Right lobe of liver (tissue), 6 donors: ENCODE data around the gene CRYL1. TPM values are rescaled to one million over a fixed set of nuclear protein-coding genes. Genes with fewer than 3 reads are reported as not detected.

Experiments
- ATAC-seq, 4 donors: fragments of 200-7000 bp; cut with Tn5 transposase; one replicate each; pipeline ENCODE4 v1.9.1; 2020; ENCODE audit warnings: mild to moderate bottlenecking in 4 of 4, moderate library complexity in 4 of 4
- DNase-seq, 3 donors: peaks; one replicate each; pipeline ENCODE4 v3.0.0-alpha.2; 2020
- H3K27ac ChIP-seq, 3 donors: fragments of 200-600 bp; one replicate each; pipeline ENCODE4 v1.8.0; 2022
- H3K27me3 ChIP-seq, 2 donors: fragments of 200-600 bp; one replicate each; pipeline ENCODE4 v1.8.0; 2022
- H3K36me3 ChIP-seq, 4 donors: fragments of 200-600 bp; sonication (generic) in 1 of 4; one replicate each; pipeline versions ENCODE4 v1.5.1 to v1.8.0; 2017 to 2022; ENCODE audit warnings: control low read depth in 1 of 4
- H3K4me1 ChIP-seq, 4 donors: fragments of 200-600 bp; sonication (generic) in 1 of 4; one replicate each; pipeline versions ENCODE4 v1.5.1 to v1.8.0; 2017 to 2022; ENCODE audit warnings: control low read depth in 1 of 4
- H3K4me3 ChIP-seq, 3 donors: fragments of 200-600 bp; one replicate each; pipeline ENCODE4 v1.8.0; 2022
- H3K9me3 ChIP-seq, 4 donors: fragments of 200-600 bp; sonication (generic) in 1 of 4; one replicate each; pipeline versions ENCODE4 v1.5.1 to v1.8.0; 2017 to 2022; ENCODE audit warnings: control low read depth in 1 of 4
- POLR2A ChIP-seq: fragments of 450-650 bp; IDR thresholded peaks from one replicate; pipeline ENCODE4 v1.6.1; 2017; ENCODE audit warnings: antibody characterized with exemption, mild to moderate bottlenecking
- WGBS: methylation state at CpG from one replicate; pipeline ENCODE4 v1.1.6; 2018; ENCODE audit warnings: low coverage, low lambda C conversion rate; ENCODE audit not compliant: insufficient coverage; ENCODE audit errors: missing lambda C conversion rate; 5-methylcytosine and 5-hydroxymethylcytosine counted together
- intact Hi-C, 2 donors: fragments of 100-400 bp; cut with DNase I; formaldehyde crosslinking; loops; one replicate each; pipeline versions ENCODE4 v1.11.2 to v1.14.1; 2022
- total RNA-seq, 6 experiments: library from RNA; depleted of rRNA in 2 of 6; stranded (reverse); fragments of >200 nt in 2 of 6; fragmentation: NEBNext Ultra II Directional in 3 of 6; extraction: Animal tissue kit (Norgen Biotek cat#: 25700) in 3 of 6; gene quantifications; one replicate each; pipeline versions ENCODE4 v1.1.0 to v1.2.4, GENCODE V29; 2016 to 2023
- TF ChIP-seq, protein P1 (sequence below), 4 donors: fragments of 200-600 bp in 3 of 4; fragments of 450-650 bp in 1 of 4; IDR thresholded peaks; one replicate each; pipeline versions ENCODE4 v1.5.1 to v1.8.0; 2016 to 2022; ENCODE audit warnings: antibody characterized with exemption in 4 of 4, mild to moderate bottlenecking in 2 of 4
- donor health status: DM: no; HTN: yes; CAD: no.
- donor health status: DM: no; HTN: no; CAD: no.
- donor health status: DM: no; HTN: no; CAD: no.
- donor health status: DM: no; HTN: yes; CAD: no.
- donor health status: DM: no; HTN: yes; CAD: no.

CRYL1 gene
- total RNA-seq, 6 experiments from 2014 or later, result 111 to 185 (median 151) TPM

DNA sequence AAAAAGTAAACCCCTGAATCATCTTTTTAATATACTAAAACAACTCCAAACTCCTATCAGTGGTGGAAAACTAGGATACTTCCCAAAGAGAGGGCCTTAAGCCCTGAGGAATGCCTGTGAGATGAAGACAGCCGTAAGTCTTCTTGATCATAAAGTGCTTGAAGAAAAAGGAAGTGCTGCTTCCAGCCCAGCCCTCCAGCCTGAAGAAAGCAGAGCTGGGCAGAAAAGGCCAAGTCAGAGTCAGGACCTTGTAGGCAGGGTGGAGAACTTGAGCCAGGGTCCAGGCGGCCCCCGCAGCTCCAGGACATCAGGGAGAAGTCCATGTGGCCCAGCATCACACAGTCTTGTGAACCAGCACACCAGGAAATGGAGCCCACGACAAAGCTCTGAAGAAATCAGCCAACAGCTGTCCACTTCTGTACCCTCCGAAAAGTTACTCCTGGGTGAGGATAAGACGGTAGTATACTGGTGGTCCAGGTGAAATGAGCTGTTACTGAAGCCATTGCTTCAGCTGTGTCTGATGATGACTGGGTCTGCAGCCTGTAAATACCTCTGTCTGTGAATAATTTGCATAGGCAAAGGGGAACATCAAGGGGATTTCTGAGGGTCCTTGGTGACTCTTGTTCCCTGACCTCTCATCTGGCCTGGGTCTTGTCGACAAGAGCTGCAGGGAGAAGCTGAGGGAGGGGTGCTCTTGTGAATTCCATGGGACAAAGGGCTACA, 18.7 kb upstream of the CRYL1 start:
- no peaks in the 10 kb centered on the region for H3K27me3 ChIP-seq
- H3K27ac ChIP-seq, result no peak overlapping the region
- 47% methylated on average over 5 of the region's 7 CpGs for WGBS
- H3K4me1 ChIP-seq, result peaks cover 0 to 24% (median 7%) of the 10 kb centered on the region in 4 donors
- peak in 1 of 3 donors; percentile 38 for DNase-seq
- H3K36me3 ChIP-seq, result no peaks in the 10 kb centered on the region
- intact Hi-C loops, result no loop called here
- peak in 2 of 4 donors; percentile 11 to 14 for ATAC-seq
- H3K4me3 ChIP-seq, result no peak overlapping the region
- TF ChIP-seq POLR2A, result no peak
- TF ChIP-seq, protein P1, sequence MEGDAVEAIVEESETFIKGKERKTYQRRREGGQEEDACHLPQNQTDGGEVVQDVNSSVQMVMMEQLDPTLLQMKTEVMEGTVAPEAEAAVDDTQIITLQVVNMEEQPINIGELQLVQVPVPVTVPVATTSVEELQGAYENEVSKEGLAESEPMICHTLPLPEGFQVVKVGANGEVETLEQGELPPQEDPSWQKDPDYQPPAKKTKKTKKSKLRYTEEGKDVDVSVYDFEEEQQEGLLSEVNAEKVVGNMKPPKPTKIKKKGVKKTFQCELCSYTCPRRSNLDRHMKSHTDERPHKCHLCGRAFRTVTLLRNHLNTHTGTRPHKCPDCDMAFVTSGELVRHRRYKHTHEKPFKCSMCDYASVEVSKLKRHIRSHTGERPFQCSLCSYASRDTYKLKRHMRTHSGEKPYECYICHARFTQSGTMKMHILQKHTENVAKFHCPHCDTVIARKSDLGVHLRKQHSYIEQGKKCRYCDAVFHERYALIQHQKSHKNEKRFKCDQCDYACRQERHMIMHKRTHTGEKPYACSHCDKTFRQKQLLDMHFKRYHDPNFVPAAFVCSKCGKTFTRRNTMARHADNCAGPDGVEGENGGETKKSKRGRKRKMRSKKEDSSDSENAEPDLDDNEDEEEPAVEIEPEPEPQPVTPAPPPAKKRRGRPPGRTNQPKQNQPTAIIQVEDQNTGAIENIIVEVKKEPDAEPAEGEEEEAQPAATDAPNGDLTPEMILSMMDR (IDR thresholded peaks at IDR 0.05), result no peak
- no peaks in the 10 kb centered on the region for H3K9me3 ChIP-seq

DNA sequence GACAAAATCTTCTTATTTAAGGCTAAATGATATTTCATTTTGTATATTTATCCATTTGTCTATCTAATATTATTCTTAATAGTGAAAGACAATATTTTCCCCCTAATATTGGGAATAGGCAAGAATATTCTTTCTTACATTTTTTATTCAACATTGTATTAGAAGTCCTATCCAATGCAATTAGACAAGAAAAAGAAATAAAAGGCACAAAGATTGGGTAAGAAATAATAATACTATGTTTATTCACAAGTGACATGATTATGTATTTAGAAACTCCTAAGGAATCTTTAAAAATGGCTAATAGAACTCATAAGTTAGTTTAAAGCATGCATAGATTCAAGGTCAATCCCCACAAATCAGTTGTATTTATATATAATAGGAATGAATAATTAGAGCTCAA, 11.3 kb upstream of the CRYL1 start:
- Histone ChIP-seq H3K27me3 (no peaks in the 10 kb centered on the region), H3K4me3 (no peak overlapping the region), H3K36me3 (no peaks in the 10 kb centered on the region), H3K27ac (no peak overlapping the region), H3K4me1 (no peaks in the 10 kb centered on the region), H3K9me3 (no peaks in the 10 kb centered on the region)
- TF ChIP-seq POLR2A, result no peak
- TF ChIP-seq, protein P1 (IDR thresholded peaks at IDR 0.05), result no peak
- ATAC-seq (no peak), DNase-seq (no peak)
- intact Hi-C loops, result no loop called here

DNA sequence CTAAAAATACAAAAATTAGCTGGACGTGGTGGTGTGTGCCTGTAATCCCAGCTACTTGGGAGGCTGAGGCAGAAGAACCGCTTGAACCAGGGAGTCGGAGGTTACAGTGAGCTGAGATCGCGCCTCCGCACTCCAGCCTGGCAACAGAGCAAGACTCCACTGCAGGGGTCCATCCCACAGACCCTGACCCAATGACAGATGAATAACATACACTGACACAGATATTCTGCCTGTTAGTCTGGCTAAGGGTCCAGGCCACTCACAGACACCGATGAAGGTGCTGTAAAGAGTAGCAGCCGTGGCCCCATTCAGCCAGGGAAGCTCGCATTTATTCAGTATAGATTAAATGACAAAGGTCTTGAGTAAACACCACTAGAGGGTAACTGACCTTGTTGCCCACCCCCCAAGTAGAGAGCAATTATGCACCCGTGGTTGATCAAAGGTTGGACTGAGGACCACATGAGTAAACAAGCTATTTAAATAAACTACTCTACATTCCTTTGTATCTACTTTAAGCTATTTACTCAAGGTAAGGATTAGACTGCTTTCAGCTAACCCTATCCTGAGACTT, 8.5 kb upstream of the CRYL1 start:
- no peaks in the 10 kb centered on the region for H3K27me3 ChIP-seq
- TF ChIP-seq, protein P1 (IDR thresholded peaks at IDR 0.05), result no peak
- TF ChIP-seq POLR2A, result no peak
- no peaks in the 10 kb centered on the region for H3K9me3 ChIP-seq
- no peaks in the 10 kb centered on the region for H3K36me3 ChIP-seq
- H3K4me3 ChIP-seq, result no peak overlapping the region
- no peak for DNase-seq
- no peak for ATAC-seq
- no peak overlapping the region for H3K27ac ChIP-seq
- no peaks in the 10 kb centered on the region for H3K4me1 ChIP-seq
- 58% methylated on average over 5 of the region's 10 CpGs for WGBS
- intact Hi-C loops, result no loop called here

DNA sequence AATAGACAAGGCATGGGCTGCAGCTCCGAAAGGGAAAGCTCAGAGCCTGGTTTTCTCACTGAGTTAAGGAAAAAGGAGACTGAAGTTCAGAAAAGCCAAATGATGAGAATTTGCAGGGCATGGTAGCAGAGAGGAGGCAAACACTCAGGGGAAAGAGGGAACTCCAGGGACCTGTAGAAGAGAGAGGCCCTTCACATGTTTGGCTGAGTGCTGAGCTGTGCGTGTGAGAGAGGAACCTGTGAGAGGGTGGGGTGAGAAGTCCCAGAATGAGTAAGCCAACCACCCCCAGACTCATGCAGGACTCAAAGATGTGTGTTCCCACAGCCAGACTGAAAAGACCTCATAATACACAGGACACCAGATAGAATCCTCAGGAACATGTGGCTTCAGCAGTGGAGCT, 2.8 kb upstream of the CRYL1 start:
- H3K27ac ChIP-seq, result no peak overlapping the region
- no peaks in the 10 kb centered on the region for H3K9me3 ChIP-seq
- TF ChIP-seq, protein P1 (IDR thresholded peaks at IDR 0.05), result no peak
- DNase-seq (no peak), ATAC-seq (no peak)
- H3K4me1 ChIP-seq, result peaks cover 0 to 16% (median 2%) of the 10 kb centered on the region in 4 donors
- intact Hi-C loops, result no loop called here
- 80% methylated on average over 2 of the region's 2 CpGs for WGBS
- no peak overlapping the region for H3K4me3 ChIP-seq
- H3K27me3 ChIP-seq, result no peaks in the 10 kb centered on the region
- H3K36me3 ChIP-seq, result no peaks in the 10 kb centered on the region
